ENCODE data around the gene TKFC. TPM values are rescaled to one million over a fixed set of nuclear protein-coding genes. Genes with fewer than 3 reads are reported as not detected.

The TKFC gene
- total RNA-seq, 4 donors from 2014 or later: 32.9 to 103 (median 40.4) TPM

- in situ Hi-C loops (cut with MboI; ENCODE audit: low pct_ligation_motif_present in 1 of 4, low pct_unique_long_range_greater_than_20kb in 1 of 4, low sequenced_read_pairs in 3 of 4): loop anchor here (5.0 to 25.0 kb wide), 3 partner anchors 50 to 497 kb away; partner anchors contain the start of gene CCDC86 (in 1 of the 4)
- Histone ChIP-seq H3K27me3 (no peaks in the 10 kb centered on the region), H3K4me3 (no peak overlapping the region), H3K36me3 (peaks cover 0 to 5% (median under 1%) of the 10 kb centered on the region in 4 donors), H3K4me1 (peaks cover 16 to 40% (median 25%) of the 10 kb centered on the region in 4 donors), H3K9me3 (no peaks in the 10 kb centered on the region), H3K27ac (peak overlapping the region in 1 of 4 donors; percentile 96)
- 84 to 95% methylated on average over 4 to 14 of the region's 16 CpGs for WGBS, 2 donors (ENCODE audit: low coverage in 1 of 2)
- DNase-seq: no peak
- no peak for TF ChIP-seq POLR2AphosphoS5 (IDR thresholded peaks at IDR 0.05)
- no peak for TF ChIP-seq EP300 (IDR thresholded peaks at IDR 0.05; ENCODE audit: low read depth)
- TF ChIP-seq CTCF (IDR thresholded peaks at IDR 0.05): no peak
- TF ChIP-seq POLR2A (IDR thresholded peaks at IDR 0.05): no peak
- intact Hi-C loops (cut with DNase I; ENCODE audit: low total_unique reads): no loop called here
Observed at GRCh38 chr11:61334434-61335354, 1.7 kb downstream of the TKFC start.

GRCh38 chr11:61335355-61335710, 2.3 kb downstream of the TKFC start:
- Histone ChIP-seq H3K27me3 (no peaks in the 10 kb centered on the region), H3K9me3 (no peaks in the 10 kb centered on the region), H3K27ac (peak overlapping the region in 2 of 4 donors; percentile 80), H3K4me1 (peaks cover 16 to 40% (median 25%) of the 10 kb centered on the region in 4 donors), H3K4me3 (no peak overlapping the region), H3K36me3 (no peaks in the 10 kb centered on the region)
- TF ChIP-seq POLR2A (IDR thresholded peaks at IDR 0.05): no peak
- TF ChIP-seq CTCF (IDR thresholded peaks at IDR 0.05): no peak
- no peak for TF ChIP-seq EP300 (IDR thresholded peaks at IDR 0.05; ENCODE audit: low read depth)
- TF ChIP-seq POLR2AphosphoS5 (IDR thresholded peaks at IDR 0.05): no peak
- WGBS, 2 donors (ENCODE audit: low coverage in 1 of 2): 67% methylated on average over 1 of the region's 1 CpG; no CpG with 5 or more reads in 1 of the 2 donors
- intact Hi-C loops (cut with DNase I; ENCODE audit: low total_unique reads) (no loop called here), in situ Hi-C loops (cut with MboI; ENCODE audit: low pct_ligation_motif_present in 1 of 4, low pct_unique_long_range_greater_than_20kb in 1 of 4, low sequenced_read_pairs in 3 of 4) (loop anchor here (5.0 to 25.0 kb wide), 3 partner anchors 49 to 498 kb away; partner anchors contain the start of gene CCDC86 (in 1 of the 4))
- no peak for DNase-seq

GRCh38 chr11:61336171-61336935, 3.3 kb downstream of the TKFC start:
- peak; percentile 86 for DNase-seq
- H3K27me3 ChIP-seq: no peaks in the 10 kb centered on the region
- no peaks in the 10 kb centered on the region for H3K9me3 ChIP-seq
- H3K27ac ChIP-seq: peak overlapping the region; percentile 74 to 80 (median 78)
- TF ChIP-seq EP300 (IDR thresholded peaks at IDR 0.05; ENCODE audit: low read depth) (no peak), CTCF (IDR thresholded peaks at IDR 0.05) (peak; percentile 95 to 99 (median 98)), POLR2AphosphoS5 (IDR thresholded peaks at IDR 0.05) (peak in 1 of 3 donors; percentile 27), POLR2A (IDR thresholded peaks at IDR 0.05) (no peak)
- H3K36me3 ChIP-seq: no peaks in the 10 kb centered on the region
- H3K4me1 ChIP-seq: peaks cover 13 to 31% (median 21%) of the 10 kb centered on the region in 4 donors
- intact Hi-C loops (cut with DNase I; ENCODE audit: low total_unique reads) (loop anchor here (2.0 kb wide), 1 partner anchor 48 kb away; no protein-coding TSS in a partner anchor), in situ Hi-C loops (cut with MboI; ENCODE audit: low pct_ligation_motif_present in 1 of 4, low pct_unique_long_range_greater_than_20kb in 1 of 4, low sequenced_read_pairs in 3 of 4) (loop anchor here (5.0 to 25.0 kb wide), 3 partner anchors 48 to 499 kb away; partner anchors contain the start of gene CCDC86 (in 1 of the 4))
- no peak overlapping the region for H3K4me3 ChIP-seq
- WGBS, 2 donors (ENCODE audit: low coverage in 1 of 2): 36 to 44% methylated on average over 3 to 8 of the region's 8 CpGs
